NB4 (cell line): ENCODE results near the gene UBE2D2.
"Not testable (repeated sequence)": the region's sequence is repeated elsewhere in the genome, so short reads cannot be mapped to it uniquely, and the experiment has no call there.

ENCODE experiments used
- DNase-seq: peaks from one replicate; pipeline ENCODE4 v3.0.0; 2010; ENCODE audit warnings: low read depth
- H3K4me3 ChIP-seq: one replicate; pipeline ENCODE4 v1.5.1; 2011; ENCODE audit warnings: mild to moderate bottlenecking, low read depth, low read length, moderate library complexity
- CTCF ChIP-seq: IDR thresholded peaks from one replicate; pipeline ENCODE4 v1.5.1; 2012; ENCODE audit warnings: low read depth, low read length
- MAX ChIP-seq: IDR thresholded peaks from 2 replicates; pipeline ENCODE4 v1.6.1; 2011; ENCODE audit warnings: low read depth, low read length
- MYC ChIP-seq: IDR thresholded peaks from 2 replicates; pipeline ENCODE4 v1.6.1; 2011; ENCODE audit warnings: low read depth, low read length
- POLR2A ChIP-seq: IDR thresholded peaks from 2 replicates; pipeline ENCODE4 v1.6.1; 2011; ENCODE audit warnings: mild to moderate bottlenecking; ENCODE audit not compliant: insufficient read length; ENCODE audit errors: extremely low read depth

The UBE2D2 gene

GRCh38 chr5:139517683-139518564 lies 43.2 kb upstream of the UBE2D2 start:
- TF ChIP-seq MAX = peak; percentile 62
- peak; percentile 81 for TF ChIP-seq CTCF
- peak; percentile 65; the same call in 1 of the 2 replicates for TF ChIP-seq MYC
- peak; percentile 51 for TF ChIP-seq POLR2A
- peak overlapping the region; percentile 44 for H3K4me3 ChIP-seq
- DNase-seq = peak; percentile 89

- DNase-seq = no peak
- no peak overlapping the region for H3K4me3 ChIP-seq
- TF ChIP-seq MYC (no peak), MAX (no peak), POLR2A (no peak), CTCF (no peak)
Measured at GRCh38 chr5:139523635-139524445, 37.3 kb upstream of the UBE2D2 start.

DNA sequence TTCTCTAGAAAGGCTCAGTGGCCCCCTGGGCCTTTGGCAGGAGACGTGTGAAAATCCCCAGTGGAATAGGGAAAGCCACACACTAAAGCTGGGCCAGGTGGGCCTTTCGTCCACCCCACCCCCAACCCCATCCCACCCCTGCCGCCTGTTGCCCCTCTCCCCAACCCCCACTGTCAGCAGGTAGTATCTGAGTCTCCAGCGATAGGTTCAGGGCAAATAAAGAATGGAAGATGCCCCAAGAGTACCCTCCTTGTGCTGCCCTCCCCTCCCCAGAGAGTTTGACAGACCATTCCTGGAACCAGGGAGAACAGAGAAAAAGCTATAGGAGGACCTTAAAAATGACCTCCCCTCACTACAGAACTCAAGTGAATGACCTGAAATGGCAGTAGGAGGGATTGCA lies 36.7 kb upstream of the UBE2D2 start:
- TF ChIP-seq MAX (no peak), POLR2A (no peak), MYC (no peak), CTCF (no peak)
- H3K4me3 ChIP-seq = no peak overlapping the region
- no peak for DNase-seq

DNA sequence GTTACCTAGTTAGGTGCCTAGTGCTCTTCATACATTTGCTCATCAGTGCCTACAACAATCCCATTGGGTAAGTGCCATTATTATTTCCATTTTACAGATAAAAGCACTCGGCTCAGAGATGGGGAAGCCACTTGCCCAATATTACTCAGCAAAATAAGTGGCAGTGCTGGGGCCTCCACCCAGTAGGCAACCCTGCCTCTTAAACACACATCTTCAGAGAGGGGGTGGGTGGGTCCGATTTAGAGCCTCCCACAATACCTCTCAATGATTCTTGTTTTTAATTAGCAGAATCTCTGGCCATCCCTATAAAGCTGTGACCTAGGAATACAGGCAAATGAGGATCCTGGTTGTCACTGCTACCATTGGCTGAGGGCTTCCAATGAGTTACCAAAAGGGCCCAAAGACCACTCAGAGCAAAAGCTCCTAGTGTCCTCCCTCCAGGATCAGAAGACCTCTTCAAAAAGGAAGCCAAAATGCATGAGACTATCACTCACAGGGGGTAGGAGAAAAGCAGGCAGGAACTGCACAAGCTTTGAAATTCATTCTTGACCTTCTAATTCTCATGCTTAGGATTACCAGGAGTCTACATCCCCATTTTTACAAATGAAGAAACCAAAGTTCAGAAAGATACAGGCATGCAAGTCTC lies 36.1 kb upstream of the UBE2D2 start:
- no peak overlapping the region for H3K4me3 ChIP-seq
- no peak for DNase-seq
- TF ChIP-seq CTCF = no peak
- TF ChIP-seq MAX = no peak
- no peak for TF ChIP-seq MYC
- no peak for TF ChIP-seq POLR2A

- not testable (repeated sequence) for DNase-seq, H3K4me3 ChIP-seq
Measured at GRCh38 chr5:139525586-139526308, 35.4 kb upstream of the UBE2D2 start.

GRCh38 chr5:139526309-139527089 lies 34.6 kb upstream of the UBE2D2 start:
- not testable (repeated sequence) for DNase-seq, H3K4me3 ChIP-seq

- H3K4me3 ChIP-seq, DNase-seq: not testable (repeated sequence)
Measured at GRCh38 chr5:139527090-139527470, 34.1 kb upstream of the UBE2D2 start.

DNA sequence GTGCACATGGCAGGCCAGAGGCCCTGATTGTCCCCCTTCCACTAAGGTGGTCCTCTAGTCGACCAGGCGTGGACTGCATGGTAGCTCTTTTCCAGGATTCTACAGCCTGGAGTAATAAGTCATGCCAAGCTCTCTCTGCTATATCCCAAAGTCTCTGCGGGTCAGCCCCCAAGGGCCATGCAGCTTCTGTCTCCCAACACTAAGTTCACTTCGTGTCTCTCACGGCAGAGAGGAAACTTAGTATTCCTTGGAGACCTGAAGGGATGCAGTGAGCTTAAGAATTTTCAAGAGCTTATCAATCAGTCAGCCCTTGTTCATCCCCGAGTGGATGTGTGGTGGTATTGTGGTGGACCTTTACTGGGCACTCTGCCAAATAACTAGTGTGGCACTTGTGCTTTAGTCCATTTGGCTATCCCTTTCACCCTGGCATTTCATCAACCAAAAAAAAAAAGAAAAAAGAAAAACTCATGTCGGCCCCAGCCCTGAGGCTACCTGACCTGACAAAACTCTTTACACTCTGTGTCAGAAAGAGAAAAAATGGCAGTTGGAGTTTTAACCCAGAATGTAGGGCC lies 33.2 kb upstream of the UBE2D2 start:
- DNase-seq, H3K4me3 ChIP-seq: not testable (repeated sequence)

DNA sequence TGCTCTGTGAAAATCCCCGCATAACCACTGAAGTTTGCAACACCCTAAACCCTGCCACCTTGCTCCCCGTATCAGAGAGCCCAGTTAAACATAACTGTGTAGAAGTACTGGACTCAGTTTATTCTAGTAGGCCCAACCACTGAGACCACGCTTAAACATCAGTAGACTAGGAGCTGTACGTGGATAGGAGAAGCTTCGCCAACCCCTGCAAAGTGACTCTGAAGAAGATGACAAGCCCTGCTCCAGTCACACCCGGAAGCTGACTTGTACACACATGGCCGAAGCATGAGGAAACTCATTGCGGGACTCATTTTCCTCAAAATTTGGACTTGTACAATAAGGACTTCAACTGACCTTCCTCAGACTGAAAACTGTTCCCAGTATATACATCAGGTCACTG lies 32.4 kb upstream of the UBE2D2 start:
- H3K4me3 ChIP-seq, DNase-seq: not testable (repeated sequence)
